CD1c-positive myeloid dendritic cell (primary cell): Measurements from ENCODE around the gene GALNT2.

Experiments
- DNase-seq: peaks from one replicate; pipeline ENCODE4 v3.0.0-alpha.2; 2016; ENCODE audit errors: extremely low spot score

Gene GALNT2

DNA sequence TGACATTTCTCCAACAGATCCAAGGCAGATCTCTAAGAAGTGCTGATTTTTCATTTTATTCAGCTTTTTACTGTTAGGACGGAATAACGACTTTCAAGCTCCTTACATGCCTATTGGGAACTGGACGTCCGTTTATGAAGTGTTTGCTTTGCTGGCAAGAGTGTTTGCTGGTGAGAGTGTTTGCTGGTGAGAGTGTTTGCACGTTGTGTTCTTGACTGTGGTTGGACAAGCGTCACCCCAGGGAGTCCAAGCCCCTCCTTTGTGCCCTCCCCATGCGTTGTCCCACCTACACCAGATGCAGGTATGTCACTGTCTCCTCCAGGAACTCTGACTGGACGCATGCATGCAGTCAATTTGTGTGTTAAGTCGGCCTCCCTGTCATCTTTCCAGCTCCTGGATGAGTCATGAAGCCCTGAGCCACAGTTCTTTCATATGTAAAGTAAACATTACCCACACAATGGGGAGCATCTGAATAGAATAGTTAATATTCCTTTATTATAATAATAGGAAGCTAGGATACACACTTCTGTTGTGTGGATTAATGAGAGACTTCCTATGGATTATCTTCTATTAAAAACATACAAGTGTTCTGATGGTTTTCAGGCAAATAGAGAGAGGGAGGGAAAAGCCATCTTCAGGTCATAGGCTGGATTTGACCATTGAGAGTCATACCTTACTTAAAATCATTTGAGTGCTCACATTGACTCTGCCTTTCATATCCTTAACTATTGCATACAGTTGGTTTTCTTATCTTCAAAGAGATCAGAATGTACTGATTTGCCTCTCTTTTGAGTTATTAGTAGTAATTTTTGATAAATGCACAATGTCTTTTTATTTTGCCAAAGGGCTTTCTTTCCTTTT is 119.2 kb downstream of the GALNT2 start:
- DNase-seq: no peak

DNA sequence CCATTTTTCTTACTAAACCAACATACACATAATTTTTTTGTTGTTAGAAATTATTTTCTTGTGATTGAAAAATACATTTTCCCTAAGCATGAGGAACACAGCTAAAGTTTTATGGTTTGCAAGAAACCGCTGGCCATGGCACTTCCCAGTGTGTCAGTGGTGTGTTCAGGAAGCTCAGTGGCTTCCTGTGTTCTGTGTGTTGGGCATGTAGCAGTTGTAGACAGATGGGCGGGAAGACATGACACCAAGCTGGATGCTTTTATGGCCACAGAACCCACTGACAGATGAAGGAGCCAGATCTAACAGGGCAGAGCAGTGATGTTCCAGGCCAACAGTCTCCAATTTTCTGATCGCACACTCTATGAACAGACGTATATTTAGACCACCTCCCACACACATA is 119.8 kb downstream of the GALNT2 start:
- DNase-seq: no peak

DNA sequence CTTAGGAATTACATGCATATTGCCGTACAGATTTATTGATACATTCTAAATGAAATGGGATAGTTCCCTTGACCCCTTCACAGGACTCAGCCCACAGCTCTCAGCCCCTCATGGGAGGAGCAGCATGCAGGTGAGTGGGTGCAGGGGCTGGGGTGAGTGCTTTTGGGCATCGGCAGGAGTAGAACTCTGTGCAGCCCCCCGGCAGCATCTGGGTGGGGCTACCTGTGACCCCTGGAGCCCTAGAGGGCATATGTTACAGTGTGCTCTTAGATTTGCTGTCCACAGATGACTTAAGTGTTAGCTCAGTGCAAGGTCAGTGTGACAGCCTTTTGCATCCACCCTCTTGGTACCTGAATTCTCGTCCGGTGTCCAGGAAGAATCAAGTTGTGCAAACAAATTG is 120.3 kb downstream of the GALNT2 start:
- no peak for DNase-seq

DNA sequence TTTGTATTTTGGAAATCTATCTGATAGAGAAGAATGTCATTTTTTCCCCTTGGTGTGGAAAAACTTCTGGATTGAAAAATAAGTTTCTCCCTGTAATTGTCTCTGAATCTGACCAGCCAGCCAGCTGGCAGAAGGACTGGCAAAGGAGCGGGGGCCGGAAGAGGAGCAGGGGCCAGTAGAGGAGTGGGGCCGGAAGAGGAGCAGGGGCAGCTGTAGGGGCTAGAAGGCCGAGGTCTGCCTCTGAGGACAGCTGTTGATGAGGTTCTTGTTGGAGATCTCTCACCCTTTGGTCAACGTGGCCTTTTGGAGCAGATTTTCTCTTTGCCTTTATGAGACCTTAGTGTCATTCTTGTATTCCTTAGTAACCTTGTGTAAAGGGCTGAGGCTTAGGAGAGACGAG is 121.8 kb downstream of the GALNT2 start:
- DNase-seq: no peak

DNA sequence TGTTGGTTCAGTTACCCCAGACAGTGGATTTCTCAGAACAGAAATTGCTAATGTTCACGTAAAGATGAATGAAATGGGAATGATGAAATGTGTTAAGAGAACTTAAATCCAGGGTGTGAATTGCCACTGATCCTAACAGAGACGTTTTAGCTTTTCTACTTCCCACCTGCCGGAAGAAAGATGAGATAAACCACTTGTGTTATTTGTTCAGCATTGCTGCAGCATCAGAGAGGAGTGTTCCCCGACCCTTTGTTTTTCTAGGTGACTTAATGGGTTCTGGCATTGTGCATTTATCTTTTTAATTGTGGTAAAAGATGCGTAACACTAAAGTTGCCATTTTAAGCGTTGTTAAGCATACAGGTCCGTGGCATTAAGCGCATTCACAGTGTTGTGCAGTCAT is 122.3 kb downstream of the GALNT2 start:
- DNase-seq: no peak

DNA sequence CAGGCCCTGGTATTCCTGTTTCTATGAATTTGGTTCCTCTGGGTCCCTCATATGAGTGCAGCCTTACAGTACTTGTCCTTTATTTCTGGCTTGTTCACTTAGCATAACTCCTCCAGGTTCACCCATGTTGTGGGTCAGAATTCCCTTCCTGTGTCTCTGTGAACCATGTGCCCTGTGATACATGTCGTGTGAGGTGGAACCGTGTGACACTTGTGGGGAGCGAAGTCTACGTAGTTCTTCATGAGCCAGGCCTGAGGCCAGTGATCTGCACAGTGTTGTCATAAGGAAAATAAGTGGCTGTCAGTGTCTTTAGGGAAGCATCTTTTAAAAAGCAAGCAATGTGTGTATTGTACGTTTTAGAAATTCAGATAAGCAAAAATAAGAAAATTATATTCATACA is 122.8 kb downstream of the GALNT2 start:
- no peak for DNase-seq

DNA sequence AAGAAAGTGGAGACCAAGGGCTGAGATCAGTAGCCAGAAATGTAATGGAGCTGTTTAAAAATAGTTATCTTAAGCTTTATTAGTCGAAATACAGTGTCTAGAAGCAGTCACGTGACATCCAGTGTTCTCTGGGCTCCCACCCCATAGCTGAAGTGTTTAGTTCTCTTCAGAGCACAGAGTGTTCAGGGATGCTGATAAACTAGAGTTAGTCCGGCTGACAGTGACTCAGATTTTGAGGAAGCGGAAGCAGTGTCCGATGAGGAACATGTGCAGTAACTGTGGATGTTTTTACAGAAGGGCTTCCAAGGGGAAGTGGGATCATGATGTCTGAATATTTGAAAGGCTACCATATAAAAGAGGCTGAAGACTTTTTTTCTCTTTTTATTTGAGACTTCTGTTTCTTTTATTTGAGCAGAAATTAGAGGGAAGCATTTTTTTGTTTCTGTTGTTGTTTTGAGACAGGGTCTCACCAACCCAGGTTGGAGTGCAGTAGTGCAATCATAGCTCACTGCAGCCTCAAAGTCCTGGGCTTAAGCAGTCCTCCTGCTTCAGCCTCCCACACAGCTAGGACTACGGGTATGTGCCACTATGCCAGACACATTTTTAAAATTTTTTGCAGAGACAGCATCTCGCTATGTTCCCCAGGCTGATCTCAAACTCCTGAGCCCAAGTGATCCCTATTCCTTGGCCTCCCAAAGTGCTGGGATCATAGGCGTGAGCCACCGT is 124.2 kb downstream of the GALNT2 start:
- peak; percentile 92 for DNase-seq

DNA sequence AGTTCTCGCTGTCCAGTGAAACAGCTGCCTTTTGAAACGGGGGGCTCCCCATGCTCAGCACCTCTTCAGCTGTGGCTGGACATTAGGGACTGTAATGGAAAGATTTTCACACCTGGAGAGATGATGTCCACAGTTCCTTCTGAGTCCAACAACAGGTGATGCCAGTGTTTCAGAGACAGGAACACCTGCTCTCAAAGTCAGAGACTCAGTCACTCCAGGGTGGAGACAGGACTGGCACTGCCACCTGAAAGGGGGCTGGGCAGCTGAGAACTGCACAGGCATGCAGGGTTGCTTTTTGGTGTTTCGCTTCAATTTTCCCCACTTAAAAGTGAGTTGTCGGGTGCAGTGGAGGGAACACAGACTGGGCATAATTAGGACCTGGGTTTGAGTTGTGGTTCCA is 124.8 kb downstream of the GALNT2 start:
- no peak for DNase-seq

DNA sequence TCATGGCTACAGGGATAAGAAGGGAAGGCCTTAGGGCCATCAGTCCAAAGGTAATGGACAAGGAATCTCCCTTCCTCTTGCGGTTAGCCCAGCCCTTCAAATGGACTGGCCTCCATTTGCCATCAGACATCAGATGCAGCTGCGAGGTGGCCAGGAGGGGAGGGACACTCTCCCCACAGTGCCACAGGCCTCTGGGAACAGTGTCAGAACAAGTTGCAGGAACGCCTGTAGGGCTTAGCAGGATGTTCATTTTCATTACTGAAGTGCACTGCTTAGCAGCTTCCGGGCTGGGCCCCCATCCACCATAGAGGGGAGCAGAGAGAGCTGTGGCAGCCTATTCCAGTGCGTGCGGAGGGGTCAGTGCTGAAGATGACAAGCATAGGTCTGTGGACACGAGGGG is 127.5 kb downstream of the GALNT2 start:
- no peak for DNase-seq

DNA sequence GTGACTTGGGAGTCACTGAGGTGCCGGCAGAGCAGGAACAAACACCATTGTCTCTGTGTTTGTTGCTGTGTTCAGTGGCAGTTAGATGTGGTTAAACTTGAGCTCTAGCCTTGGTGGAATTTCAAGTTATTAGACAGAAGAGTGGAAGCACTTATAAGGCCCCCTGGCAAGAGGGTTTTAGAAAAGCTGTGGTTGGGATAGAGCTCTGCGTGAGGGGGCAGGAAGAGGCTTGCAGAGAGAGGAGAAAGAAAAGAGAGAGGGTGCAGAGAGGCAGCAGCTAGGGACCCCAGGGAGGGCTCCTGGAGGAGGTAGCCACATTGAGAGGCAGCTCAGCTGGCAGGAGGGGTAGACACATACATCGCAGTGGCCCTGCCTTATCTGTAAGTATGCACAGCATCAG is 128.2 kb downstream of the GALNT2 start:
- no peak for DNase-seq

DNA sequence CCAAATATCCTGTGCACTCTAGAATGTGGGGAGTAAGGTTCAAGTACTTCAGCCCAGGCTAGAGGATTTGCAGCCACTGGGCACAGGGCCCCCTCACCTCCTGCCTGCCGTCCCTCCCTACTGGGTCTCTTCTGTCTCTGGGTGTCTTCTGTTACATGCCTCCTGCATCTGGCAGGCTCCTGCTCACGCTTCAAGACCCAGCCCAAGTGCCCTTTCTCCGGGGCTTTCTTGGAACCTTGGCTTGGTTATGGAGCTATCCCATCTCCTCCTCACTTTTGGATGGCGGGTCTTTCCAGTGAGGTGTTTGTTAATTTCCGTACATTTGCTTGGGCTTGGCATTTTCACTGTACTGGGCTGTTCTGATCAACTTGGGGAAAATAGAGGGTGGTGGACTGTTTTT is 129.0 kb downstream of the GALNT2 start:
- DNase-seq: no peak

DNA sequence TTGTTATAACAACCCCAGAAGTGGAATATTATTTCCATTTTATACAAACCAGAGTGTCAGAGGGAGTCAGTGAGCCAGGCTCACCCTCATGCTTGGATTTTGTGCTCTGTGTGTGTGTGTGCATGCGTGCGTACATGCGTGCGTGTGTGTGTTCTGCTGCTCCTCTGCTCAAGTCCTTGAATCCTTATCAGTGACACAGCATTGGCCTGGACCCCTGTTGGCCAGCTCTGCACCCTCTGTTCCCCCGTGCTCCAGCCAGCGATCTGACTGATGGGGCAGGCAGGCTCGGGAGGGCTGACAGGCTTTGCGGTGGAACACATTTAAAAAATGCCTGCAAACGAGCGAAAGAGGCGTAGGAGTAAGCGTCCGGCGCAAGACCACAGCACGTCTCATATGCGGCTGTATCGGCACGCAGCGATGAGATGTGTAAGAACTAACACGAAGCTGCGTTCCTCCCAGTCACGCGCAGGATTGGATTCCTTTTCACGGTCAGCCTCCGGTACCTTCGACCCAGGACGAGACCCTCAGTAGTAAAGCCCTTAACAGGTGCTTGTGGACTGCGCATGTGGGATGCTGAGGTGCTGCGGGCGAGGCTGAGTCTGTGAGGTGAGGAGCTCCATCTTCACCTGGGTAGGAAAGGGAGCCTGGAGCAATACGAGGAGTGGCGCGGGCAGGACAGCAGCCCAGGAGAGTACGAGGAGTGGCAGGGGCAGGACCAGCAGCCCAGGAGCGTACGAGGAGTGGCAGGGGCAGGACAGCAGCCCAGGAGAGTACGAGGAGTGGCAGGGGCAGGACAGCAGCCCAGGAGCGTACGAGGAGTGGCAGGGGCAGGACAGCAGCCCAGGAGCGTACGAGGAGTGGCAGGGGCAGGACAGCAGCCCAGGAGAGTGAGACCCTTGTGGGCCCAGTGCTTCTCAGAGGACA is 130.9 kb downstream of the GALNT2 start:
- no peak for DNase-seq

DNA sequence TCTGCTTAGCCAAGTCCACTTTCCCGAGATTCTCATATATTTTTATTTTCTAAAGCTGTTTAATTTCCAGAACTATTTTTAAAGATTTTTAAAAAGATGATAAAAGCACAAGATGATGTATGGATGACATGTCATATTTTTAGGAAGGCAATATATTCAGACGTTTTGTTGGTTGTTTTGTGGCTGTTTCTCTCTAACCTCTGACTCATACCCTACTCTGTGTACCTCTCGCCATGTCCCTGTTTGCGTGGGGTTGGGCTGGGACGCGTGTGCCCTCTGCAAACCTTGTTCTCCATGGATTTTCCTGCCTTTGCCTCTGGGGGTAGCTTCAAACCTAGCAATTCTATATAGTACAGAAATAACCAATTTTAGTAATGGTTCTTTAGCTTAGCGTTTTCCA is 132.0 kb downstream of the GALNT2 start:
- DNase-seq: no peak

DNA sequence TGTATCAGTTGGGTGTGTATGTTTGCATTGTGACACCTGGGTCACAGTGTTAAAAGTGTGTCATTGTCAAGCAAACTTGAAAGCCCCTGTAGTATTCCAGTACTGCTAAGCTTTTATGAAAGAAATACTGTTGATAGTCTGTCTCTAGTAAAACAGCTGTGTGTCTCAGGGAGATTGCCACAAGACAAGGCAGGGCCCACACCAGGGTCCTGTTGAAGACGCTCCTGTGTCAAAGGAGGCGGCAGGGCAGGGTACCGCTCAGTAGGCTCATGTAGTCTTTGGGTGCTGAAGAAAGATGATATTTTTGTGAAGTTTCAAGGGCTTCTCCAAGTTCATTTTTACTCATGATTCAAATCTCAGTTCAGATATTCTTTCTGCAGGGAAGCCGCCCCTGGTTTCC is 132.5 kb downstream of the GALNT2 start:
- no peak for DNase-seq

DNA sequence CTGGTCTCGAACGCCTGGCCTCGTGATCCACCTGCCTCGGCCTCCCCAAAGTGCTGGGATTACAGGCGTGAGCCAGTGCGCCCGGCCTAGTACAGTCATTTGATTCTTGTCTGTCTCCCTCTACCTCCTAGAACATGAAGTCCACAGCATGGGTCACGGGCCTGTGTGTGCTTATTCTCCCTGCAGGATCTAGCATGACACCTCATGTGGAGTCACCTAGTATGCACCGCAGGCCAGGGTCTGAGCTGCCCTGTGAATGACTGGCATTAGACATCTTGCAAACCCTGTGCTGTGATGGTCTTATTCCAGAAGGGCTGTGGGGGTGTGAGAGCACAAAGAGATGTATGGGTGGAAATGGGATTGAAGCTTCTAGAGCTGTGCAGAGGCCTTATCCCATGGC is 133.2 kb downstream of the GALNT2 start:
- no peak for DNase-seq

DNA sequence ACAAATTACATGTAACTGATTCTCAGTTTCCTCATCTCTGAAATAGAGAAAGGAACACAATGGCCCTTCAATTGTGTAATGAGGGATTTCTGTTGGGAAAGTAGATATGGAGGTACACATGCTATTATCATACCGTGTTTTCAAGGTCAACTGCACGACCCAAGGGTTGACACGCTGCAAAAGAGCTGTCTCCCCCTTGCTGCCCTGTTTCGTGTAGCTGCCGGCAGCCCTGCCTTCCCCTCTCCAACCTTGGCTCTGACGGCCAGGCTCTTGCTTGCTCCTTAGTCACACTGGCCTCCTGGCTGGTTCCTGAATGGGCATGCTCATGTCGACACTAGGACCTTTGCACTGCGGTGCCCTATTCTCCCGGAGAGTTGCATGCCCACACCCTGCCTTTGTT is 134.4 kb downstream of the GALNT2 start:
- DNase-seq: no peak

DNA sequence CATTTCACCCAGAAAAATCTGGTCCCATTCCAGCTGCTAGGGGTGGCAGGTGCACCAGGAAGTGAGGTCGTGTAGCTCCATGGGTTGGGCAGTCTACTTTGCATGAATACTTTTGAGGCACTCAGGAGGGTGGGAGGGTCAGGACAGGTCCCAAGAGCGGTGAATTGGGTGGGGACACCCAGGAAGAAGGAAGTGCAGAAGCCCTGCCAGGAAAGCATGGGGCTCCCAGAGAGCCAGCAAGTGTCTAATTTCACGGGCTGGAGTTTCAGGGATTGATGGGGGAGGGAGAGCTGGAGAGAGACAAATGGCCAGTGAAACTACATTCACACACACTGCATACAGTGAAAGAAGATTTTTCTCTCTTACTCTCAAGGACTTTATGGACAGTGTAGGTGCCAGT is 137.8 kb downstream of the GALNT2 start:
- no peak for DNase-seq

DNA sequence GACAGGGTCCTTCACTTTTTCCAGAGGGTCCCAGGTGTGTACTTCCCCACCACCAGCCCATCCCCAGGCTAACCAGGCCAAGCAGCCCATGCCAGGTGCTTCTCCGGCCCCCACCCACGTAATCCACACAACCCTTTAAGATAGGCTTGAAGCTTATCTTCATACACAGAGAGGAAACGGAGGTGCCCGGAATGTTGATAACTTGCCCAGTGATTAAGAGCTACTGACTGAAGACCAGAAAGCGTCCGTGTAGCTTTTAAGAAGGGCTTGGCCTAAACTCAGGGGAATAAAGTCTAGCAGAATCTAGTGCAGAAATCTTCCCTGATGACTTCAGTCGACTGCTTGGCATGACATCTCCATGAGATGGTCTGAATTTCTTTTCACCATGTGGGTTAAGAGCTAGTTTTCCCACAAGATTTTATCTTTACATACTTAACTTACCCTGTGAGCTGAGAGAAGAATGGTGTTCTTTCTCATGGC is 138.7 kb downstream of the GALNT2 start:
- no peak for DNase-seq

DNA sequence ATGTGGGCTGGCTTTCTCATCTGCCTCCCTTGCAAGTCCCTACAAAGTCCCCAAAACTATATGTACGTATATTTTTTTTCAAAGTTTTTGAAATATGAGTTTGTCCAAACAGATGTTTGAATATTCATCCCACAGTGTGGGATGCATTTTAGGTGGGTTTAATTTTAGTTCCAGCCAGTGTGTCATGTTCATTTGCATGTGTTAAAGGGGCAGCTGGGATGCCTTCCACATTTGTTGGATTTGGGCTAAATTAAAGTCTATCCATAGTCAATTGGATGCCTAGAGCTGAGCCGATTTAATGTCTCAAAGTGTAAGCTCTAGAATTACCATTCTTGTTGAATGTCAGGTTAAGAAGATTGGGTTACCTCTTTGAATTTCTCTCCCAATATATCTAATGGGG is 139.2 kb downstream of the GALNT2 start:
- no peak for DNase-seq

DNA sequence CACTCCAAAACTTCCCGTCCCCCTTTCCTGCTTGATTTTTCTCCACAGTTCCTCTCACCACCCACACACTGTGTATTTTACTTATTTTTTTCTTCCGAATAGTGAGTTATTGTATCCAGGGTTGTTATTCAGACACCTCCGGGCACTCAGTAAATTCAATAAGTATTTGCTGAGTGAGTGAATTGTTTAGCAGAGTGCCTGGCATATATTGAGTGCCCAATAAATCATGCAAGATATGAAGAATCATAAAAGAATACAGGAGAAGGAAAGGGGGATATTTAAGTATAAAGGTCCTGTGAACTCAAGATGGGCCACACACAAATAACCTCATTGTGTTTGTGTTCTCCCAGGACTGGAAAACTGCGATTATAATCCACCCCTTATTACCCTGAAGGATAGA is 139.9 kb downstream of the GALNT2 start:
- no peak for DNase-seq

DNA sequence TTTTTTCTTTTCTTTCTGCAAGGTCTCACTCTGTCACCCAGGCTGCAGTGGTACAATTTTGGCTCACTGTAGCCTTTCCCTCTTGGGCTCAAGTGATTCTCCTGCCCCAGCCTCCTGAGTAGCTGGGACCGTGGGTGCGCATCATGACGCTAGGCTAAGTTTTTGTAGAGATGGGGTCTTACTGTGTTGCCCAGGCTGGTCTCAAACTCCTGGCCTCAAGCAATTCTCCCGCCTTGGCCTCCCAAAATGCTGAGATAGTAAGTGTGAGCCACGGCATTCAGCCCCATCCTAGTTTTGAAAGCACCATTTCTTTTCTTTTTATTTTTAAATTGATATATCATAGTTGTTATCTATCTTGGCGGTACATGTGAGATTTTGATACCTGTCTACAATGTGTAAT is 140.6 kb downstream of the GALNT2 start:
- DNase-seq: no peak

DNA sequence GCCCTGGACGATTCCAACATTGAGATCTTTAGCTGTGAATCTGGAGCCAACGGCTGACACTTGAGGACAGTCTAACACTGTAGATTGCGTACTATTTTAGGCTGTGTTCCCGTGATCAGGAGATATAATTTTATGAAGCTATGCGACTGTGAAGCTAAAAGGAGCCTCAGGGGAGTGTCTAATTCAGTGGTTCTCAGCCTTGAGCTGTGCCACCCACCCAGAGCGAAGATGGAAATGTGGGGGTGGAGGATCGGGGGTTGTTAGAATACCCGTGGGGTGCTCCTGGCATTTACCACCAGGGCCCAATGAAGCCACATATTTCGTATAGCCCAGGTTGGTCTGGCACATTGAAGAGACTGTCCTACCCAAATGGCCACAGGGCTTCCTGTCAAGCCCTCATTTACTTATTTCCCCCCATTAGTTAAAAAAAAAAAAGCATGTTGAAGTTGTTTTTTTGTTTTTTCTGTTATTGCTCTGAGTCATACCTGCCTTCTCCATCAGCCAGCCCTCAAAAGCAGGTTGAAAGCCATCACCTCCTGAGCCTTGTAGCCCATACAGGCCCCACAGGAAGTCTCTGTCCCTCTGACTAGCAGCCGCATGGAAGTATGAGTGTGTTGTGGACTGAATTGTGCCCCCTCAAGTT is 141.7 kb downstream of the GALNT2 start:
- no peak for DNase-seq
